NCI-H2107 treated with DMSO at 0.1 percent for 48 hours (cell line): ENCODE data around the gene PDE4B.

Experiments used
- DNase-seq: peaks from one replicate; lab custom pipeline; 2025; ENCODE audit not compliant: unreplicated experiment; lab: John Stamatoyannopoulos, UW

PDE4B gene

GRCh38 chr1:66250478-66250877 is 457.8 kb downstream of the PDE4B start:
- no peak for DNase-seq

GRCh38 chr1:66251546-66251945 is 458.9 kb downstream of the PDE4B start:
- no peak for DNase-seq

DNA sequence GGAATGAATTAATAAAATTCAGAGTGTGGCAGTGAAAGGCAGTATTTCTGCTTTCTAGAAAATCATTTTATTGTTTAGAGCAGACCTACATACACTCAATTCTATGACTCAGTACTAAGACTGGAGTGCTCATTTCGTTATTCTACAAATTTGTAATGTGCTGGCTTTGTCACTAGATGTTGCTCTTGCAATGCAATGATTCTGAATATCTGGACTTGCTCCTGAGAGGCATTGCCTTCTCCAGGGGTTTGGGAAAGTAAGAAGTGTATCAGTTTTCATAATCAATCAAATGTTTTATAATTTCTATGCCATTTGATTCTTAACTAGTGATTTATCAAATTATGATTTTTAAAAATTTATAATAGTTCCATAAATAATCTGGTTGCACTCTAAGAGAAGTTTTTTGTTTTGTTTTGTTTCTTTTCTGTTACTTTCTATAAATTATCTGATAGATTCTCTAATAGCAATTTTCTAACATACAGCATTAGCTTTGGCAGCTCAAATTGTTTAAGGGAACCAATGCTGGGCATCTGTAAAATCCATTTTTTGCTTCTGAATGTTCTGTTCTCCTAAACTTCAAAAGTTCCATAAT is 460.7 kb downstream of the PDE4B start:
- peak; percentile 75 for DNase-seq

DNA sequence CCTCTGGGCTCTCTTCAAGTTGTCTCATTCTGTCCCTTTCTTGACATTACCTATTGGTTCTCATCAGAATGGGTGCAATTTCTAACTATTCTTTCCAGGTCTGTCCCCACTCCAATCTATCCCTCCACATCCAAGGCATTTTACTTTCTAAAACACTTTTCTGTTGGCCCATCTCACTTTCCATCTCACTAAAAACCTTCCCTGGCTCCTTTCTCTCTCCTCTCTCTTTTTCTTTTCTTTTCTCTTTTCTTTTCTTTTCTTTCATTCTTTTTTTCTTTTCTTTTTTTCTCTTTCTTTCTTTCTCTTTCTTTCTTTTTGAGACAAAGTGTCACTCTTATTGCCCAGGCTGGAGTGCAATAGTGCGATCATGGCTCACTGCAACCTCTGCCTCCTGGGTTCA is 462.1 kb downstream of the PDE4B start:
- DNase-seq: no peak

- DNase-seq: no peak
These were observed 464.2 kb downstream of the PDE4B start for GRCh38 chr1:66256629-66257572.

DNA sequence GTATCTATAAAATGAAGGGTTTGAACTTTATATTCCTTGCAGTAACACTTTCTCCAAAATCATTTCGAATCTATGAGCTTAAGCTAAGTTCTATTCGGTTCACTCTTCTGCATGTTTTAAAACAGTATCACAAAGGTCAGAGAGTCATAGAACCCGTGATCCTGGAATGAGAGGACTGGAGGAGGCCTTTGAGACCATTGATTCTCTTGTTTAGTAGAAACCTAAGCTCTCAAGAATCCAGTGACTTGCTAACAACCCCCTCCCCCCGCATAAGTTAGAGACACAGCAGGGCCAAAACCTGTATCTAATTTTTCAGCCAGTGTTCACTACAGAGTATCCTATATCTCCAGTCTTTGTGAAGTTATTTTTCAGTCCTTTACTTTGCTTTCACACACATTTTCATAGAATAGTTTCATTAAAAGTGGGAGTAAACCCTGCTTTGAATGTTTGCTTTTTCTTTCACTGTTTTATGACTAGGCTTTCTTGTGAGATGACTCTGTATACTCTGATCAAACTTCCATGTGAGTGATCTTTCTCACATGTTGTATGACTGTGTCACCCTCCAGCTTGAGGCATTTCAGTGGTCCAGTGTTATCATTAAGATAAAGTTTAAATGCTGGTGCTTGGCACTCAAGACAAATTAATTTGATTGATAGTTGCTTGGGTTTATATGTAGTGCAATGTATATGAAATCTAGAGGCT is 465.9 kb downstream of the PDE4B start:
- DNase-seq: no peak

- DNase-seq: no peak
These were observed 468.7 kb downstream of the PDE4B start for GRCh38 chr1:66261364-66261763.

DNA sequence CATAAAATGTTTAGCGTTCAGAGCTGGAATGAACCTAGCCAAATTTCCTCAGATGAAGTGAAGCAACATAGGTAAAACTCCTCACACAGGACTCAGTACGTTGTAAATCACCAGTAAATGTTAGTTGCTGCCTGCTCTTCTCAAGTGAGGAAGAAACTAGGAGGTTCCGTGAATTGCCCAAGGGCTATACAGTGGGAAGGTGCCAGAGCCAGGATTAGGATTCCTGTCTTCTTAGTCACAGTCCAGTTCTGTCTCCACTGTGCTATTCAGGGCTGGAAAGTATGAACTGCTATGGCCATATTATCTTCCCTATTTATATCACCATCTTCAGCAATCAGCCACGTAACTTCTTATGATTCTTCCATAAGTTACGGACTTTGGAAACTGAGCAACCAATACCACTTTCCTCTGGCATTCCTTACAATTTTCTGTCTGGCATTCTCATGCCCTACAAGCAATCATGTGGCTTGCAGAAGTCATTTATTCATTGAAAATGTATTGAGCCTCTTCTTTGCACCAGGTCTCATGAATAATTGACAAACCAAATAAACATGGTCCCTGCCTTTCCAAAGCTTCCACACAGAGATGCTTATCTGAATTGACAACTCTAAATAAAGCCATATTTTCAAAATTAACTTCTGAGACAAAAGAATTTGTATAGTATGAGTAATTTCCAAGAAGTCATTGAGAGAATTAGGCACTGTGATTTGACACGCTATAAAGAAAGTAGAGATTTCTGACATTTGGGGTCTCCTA is 469.7 kb downstream of the PDE4B start:
- DNase-seq: no peak

DNA sequence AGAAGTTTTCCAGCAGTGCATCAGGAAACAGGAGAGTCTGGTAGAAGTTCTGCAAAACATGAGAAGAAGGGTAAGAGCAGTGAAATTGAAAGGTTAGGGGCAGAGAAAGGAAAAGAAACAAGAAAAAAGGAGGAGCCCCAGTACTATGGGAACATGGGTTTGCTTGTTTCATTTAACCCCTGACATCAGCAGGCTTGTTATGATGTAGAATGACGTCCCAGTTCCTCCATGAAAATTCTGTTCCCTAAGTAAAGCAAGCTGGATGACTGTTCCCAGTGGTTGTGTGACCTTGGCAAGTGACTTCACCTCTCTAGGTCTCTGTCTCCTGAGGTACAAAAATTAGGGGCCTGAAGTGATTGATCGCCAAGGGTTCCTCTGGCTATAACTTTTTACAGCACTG is 472.6 kb downstream of the PDE4B start:
- DNase-seq: no peak

- DNase-seq: no peak
These were observed 473.1 kb downstream of the PDE4B start for GRCh38 chr1:66265796-66266195.

DNA sequence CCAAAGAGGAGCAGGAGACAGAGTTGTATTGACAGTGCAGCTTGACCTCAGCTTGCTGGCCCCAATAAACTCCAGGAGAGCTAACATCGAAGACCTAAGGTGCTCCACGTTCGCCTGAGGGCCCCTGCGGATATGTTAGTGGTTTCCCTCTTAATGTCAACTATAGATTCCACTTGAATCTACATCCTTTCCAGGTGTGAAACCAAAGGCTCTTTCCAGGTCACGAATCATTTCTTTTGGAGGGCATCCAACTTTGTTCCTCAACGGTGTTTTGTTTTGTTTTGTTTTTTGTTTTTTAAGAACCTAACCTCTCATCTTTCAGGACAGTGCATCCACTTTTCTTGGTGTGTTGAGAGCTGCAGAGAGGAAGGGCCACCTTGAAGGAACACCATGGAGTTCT is 473.7 kb downstream of the PDE4B start:
- peak; percentile 84 for DNase-seq

DNA sequence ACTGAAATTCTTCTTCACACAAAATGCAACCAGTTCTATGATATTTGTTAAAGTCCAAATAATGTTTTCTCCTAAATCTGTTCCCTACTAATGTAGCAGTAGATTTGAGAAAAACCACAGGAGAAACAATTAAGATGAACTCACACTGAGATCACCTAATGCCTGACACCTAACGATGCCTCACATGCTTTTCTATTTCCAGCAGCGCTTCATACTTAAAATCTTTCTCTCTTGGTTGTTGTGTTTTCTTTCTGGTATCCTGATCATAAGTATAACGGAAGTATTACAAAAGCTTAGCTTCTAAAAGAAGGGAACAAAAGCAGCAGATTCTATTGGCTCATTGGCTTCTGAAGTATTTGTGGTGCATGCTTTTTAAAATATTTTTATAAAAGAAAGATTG is 474.1 kb downstream of the PDE4B start:
- no peak for DNase-seq

- no peak for DNase-seq
These were observed 474.7 kb downstream of the PDE4B start for GRCh38 chr1:66267201-66267940.

- no peak for DNase-seq
These were observed 476.5 kb downstream of the PDE4B start for GRCh38 chr1:66269222-66269621.

DNA sequence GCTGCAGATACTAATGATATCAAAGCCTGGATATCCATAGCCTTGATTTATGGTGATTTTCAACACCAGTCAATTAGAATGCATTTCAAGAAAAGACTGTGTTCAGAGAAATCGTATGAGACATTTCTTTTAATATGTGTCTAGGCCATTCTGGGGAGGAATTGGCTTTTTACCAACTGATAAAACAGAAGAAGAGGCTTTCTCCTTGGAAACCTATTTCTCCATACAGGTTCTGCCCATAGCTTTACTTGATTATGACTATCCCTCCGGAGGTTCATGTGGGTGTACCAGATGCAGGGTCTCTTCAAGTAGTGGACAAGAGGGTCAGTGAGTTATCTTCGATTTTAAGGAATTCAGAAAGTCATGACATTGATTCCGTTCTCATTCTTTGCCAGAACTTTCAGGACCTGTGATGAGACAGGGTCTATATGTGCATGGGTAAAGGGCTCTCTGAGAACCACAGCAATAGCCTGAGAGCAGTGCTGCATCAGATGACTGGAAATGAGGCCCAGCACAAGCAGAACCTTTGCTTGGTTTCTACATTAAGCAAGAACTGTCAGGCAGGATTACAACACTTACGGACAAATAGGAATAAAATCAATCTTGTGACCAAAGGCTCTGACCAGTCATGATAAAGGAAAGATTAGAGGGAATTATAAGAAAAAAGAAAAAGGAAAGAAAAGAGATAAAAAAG is 477.6 kb downstream of the PDE4B start:
- no peak for DNase-seq

DNA sequence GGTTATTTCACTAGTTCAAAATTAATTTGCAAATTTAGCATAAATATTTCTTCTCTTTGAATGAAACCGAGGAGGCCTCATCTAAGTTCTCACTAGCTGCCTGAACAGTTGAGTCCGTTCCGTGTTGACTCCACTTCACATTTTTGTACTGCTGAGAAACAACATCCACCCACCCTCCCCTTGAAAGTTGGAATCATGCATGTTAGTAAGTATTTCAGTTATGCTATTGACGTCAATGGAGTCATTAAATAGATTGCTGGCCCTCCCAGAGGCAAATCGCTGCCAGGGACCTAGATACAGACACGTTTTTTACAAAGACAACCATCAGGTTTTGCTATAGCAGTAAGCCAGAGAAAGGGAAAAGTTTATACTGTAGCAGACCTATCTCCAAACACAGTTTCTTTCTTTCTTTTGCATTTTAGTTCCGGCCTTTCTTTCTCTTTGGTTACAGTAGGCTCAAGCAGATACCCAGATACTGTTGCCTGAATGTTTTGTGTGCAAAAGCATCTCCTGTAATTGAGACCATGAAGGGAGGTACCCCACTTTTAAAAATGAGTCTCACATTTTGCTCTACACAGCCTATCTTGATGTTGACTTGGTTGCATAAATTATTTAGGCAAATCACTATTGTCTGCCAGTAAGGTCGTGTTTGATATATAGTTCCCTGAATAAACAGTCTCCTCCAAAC is 478.7 kb downstream of the PDE4B start:
- DNase-seq: no peak

GRCh38 chr1:66271904-66272254 is 479.2 kb downstream of the PDE4B start:
- DNase-seq: no peak

- DNase-seq: no peak
These were observed 481.0 kb downstream of the PDE4B start for GRCh38 chr1:66273656-66274055.

- DNase-seq: no peak
These were observed 481.9 kb downstream of the PDE4B start for GRCh38 chr1:66274634-66275033.
